HFFc6 (cell line): Measurements from ENCODE around the gene EPDR1. TPM values are rescaled to one million over a fixed set of nuclear protein-coding genes. Genes with fewer than 3 reads are reported as not detected.
"Not testable (repeated sequence)": the region's sequence is repeated elsewhere in the genome, so short reads cannot be mapped to it uniquely, and the experiment has no call there.

Source experiments
- DNase-seq: peaks from one replicate; pipeline ENCODE4 v3.0.0-alpha.2; 2018
- H3K27ac Mint-ChIP-seq: 2 replicates; pipeline ENCODE4 v1.8.0; 2020; ENCODE audit warnings: mild to moderate bottlenecking, mixed read lengths
- H3K27me3 Mint-ChIP-seq: 2 replicates; pipeline ENCODE4 v1.8.0; 2021; ENCODE audit warnings: mild to moderate bottlenecking, moderate library complexity, mixed read lengths; ENCODE audit not compliant: insufficient read depth
- H3K36me3 Mint-ChIP-seq: 2 replicates; pipeline ENCODE4 v1.8.0; 2021; ENCODE audit warnings: low read depth, mixed read lengths
- H3K4me1 Mint-ChIP-seq: 2 replicates; pipeline ENCODE4 v1.8.0; 2020; ENCODE audit warnings: low read depth, mixed read lengths
- H3K4me3 Mint-ChIP-seq: 2 replicates; pipeline ENCODE4 v1.8.0; 2020; ENCODE audit warnings: mild to moderate bottlenecking, moderate library complexity, mixed read lengths
- H3K9me3 Mint-ChIP-seq: 2 replicates; pipeline ENCODE4 v1.8.0; 2020; ENCODE audit warnings: mild to moderate bottlenecking, mixed read lengths
- total RNA-seq, 6 experiments: library from RNA; stranded (reverse); fragmentation: NEBNext Ultra II Directional; extraction: Animal tissue kit (Norgen Biotek cat#: 25700); gene quantifications; 2 replicates in 1 of 6; 3 replicates in 5 of 6; pipeline ENCODE4 v1.2.3, GENCODE V29; 2021
- TF ChIP-seq, protein P1 (sequence below): fragments of 200-600 bp; sonication (generic); IDR thresholded peaks from 2 replicates; pipeline ENCODE4 v1.5.0; 2021; ENCODE audit warnings: antibody characterized with exemption, mild to moderate bottlenecking

The EPDR1 gene
- total RNA-seq, 6 experiments from 2014 or later, result not detected

DNA sequence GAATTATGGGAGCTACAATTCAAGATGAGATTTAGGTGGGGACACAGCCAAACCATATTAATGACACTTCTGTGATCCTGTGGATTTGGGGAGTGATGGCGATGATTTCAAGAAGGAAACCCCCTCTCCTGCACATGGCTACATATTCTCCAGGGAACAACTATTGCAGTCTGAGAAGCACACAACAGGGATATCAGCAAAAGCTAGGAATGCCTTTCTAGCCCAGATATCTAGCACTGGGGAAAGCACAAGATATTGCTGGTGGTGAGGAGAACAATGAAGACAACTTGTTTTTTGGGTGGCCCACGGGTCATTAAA lies 24.3 kb downstream of the EPDR1 start:
- H3K4me1 Mint-ChIP-seq, result no peaks in the 10 kb centered on the region
- H3K9me3 Mint-ChIP-seq, result peaks cover 46% of the 10 kb centered on the region
- no peak overlapping the region for H3K27ac Mint-ChIP-seq
- no peaks in the 10 kb centered on the region for H3K36me3 Mint-ChIP-seq
- DNase-seq, result no peak
- H3K4me3 Mint-ChIP-seq, result no peak overlapping the region
- TF ChIP-seq, protein P1, sequence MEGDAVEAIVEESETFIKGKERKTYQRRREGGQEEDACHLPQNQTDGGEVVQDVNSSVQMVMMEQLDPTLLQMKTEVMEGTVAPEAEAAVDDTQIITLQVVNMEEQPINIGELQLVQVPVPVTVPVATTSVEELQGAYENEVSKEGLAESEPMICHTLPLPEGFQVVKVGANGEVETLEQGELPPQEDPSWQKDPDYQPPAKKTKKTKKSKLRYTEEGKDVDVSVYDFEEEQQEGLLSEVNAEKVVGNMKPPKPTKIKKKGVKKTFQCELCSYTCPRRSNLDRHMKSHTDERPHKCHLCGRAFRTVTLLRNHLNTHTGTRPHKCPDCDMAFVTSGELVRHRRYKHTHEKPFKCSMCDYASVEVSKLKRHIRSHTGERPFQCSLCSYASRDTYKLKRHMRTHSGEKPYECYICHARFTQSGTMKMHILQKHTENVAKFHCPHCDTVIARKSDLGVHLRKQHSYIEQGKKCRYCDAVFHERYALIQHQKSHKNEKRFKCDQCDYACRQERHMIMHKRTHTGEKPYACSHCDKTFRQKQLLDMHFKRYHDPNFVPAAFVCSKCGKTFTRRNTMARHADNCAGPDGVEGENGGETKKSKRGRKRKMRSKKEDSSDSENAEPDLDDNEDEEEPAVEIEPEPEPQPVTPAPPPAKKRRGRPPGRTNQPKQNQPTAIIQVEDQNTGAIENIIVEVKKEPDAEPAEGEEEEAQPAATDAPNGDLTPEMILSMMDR, result no peak
- H3K27me3 Mint-ChIP-seq, result no peaks in the 10 kb centered on the region

DNA sequence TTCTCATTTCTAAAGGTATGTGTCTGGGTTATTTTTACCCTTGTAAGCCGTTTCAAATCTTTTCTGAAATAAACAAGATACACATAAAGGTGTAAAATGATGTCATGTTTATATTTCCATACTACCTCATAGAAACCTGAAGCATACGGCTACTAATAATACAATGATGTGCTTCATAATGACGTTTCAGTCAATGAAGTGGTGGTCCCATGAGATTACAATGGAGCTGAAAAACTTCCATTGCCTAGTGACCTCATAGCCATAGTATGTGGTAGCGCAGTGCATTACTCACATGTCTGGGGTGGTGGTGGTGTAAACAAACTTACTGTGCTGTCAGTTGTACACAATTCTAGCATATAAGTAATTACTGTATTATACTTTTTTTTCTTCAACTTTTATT lies 24.9 kb downstream of the EPDR1 start:
- Mint-ChIP-seq H3K36me3 (no peaks in the 10 kb centered on the region), H3K4me3 (no peak overlapping the region), H3K27me3 (no peaks in the 10 kb centered on the region), H3K4me1 (no peaks in the 10 kb centered on the region), H3K27ac (no peak overlapping the region), H3K9me3 (peaks cover 44% of the 10 kb centered on the region)
- DNase-seq, result no peak
- TF ChIP-seq, protein P1, result no peak

DNA sequence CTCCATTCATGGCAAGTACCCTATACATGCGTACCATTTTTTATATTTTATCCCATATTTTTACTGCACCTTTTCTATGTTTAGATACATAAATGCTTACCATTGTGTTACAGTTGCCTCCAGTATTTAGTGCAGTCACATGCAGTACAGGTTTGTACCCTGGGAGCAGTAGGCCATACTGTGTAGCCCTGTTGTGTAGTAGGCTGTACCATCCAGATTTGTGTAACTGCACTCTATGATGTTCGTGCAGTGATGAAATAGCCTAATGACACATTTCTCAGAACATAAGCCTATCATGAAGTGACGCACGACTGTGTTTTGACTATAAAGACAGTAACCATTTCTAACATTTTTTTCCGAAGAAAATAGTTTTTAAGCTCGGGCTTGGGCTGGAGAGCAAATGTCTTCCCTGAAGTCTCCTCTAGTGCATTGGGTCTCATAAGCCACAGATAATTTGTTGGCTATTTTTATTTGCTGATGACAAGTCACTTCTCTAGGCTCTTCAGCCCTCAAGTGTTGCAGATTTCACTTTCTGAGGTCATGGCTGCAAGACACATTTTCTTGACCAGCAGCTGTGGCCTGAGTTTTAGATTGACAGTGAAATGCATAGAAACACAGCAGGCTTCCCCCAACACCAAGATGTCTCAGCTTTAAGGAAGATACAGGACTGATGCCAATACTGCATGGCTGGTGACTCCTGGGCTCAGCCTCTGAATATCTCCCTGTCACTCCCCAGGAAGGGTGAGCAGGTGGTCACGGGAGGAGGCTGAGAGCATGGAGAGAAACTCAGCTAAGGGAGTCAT lies 26.9 kb downstream of the EPDR1 start:
- H3K27ac Mint-ChIP-seq, result no peak overlapping the region
- peaks cover 46% of the 10 kb centered on the region for H3K9me3 Mint-ChIP-seq
- no peaks in the 10 kb centered on the region for H3K4me1 Mint-ChIP-seq
- H3K36me3 Mint-ChIP-seq, result no peaks in the 10 kb centered on the region
- no peak for DNase-seq
- H3K27me3 Mint-ChIP-seq, result no peaks in the 10 kb centered on the region; the same call in 1 of the 2 replicates
- TF ChIP-seq, protein P1, result no peak
- H3K4me3 Mint-ChIP-seq, result no peak overlapping the region

DNA sequence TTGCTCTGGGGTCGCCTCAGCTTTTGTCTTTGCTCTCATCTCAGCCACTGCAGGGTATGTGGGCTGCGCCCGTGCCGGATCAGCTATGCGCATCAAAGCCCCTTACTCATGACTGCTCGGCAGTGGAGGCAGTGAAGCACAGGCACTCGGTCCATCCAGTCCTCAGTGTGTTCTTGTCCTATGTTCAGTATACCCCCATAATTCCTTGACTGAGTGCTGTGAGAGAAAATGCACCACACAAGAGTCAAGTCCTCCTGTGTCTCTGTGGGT lies 27.4 kb downstream of the EPDR1 start:
- no peaks in the 10 kb centered on the region; the same call in 1 of the 2 replicates for H3K27me3 Mint-ChIP-seq
- DNase-seq, result no peak
- H3K4me1 Mint-ChIP-seq, result no peaks in the 10 kb centered on the region
- no peak overlapping the region for H3K4me3 Mint-ChIP-seq
- TF ChIP-seq, protein P1, result no peak
- H3K27ac Mint-ChIP-seq, result no peak overlapping the region
- H3K36me3 Mint-ChIP-seq, result no peaks in the 10 kb centered on the region
- peaks cover 46% of the 10 kb centered on the region for H3K9me3 Mint-ChIP-seq

DNA sequence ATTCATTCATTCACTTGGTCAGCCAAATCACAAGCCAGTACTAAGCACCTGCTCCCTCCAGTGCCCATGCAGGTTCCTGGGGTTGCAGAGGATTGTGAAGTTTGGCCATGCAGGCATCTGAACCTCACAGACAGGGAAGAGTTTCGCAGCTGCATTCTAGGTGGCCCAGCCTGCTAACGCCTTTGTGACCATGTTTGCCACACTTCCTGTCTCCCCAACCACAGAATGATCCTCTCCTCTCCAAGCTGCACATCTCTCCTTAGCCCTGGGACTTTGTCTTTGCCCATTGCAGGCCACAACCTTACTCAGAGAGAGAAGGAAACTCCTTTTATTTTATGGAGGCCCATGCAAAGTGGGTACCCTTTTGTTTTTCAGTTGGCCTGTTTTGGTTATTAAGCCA lies 31.8 kb downstream of the EPDR1 start:
- TF ChIP-seq, protein P1, result no peak
- no peak for DNase-seq

DNA sequence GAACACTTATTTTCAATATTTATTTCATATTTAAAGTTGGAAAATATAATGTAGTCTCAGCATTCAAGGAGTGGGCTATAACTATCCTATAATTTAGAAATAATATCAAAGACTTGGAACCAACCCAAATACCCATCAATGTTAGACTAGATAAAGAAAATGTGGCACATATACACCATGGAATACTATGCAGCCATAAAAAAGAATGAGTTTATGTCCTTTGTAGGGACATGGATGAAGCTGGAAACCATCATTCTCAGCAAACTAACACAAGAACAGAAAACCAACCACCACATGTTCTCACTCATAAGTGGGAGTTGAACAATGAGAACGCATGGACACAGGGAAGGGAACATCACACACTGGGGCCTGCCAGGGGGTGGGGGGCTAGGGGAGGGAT lies 33.8 kb downstream of the EPDR1 start:
- not testable (repeated sequence) for DNase-seq, H3K36me3 Mint-ChIP-seq, H3K4me1 Mint-ChIP-seq, H3K4me3 Mint-ChIP-seq, H3K27ac Mint-ChIP-seq, H3K27me3 Mint-ChIP-seq
- H3K9me3 Mint-ChIP-seq, result peaks cover 34% of the 10 kb centered on the region

More for the DNA sequence above, 31.8 kb downstream of the EPDR1 start:
- Mint-ChIP-seq H3K4me3 (no peak overlapping the region), H3K36me3 (no peaks in the 10 kb centered on the region), H3K9me3 (peaks cover 33% of the 10 kb centered on the region), H3K4me1 (no peaks in the 10 kb centered on the region), H3K27ac (no peak overlapping the region), H3K27me3 (no peaks in the 10 kb centered on the region; the same call in none of the 2 replicates)
